GM21717 (cell line): Measurements from ENCODE around the gene C1orf167.

Source experiments
- ATAC-seq: cut with Tn5 transposase; IDR thresholded peaks from one replicate; pipeline ENCODE4 v1.9.1; 2021; ENCODE audit warnings: mild to moderate bottlenecking, moderate library complexity; ENCODE audit not compliant: unreplicated experiment

The C1orf167 gene, protein sequence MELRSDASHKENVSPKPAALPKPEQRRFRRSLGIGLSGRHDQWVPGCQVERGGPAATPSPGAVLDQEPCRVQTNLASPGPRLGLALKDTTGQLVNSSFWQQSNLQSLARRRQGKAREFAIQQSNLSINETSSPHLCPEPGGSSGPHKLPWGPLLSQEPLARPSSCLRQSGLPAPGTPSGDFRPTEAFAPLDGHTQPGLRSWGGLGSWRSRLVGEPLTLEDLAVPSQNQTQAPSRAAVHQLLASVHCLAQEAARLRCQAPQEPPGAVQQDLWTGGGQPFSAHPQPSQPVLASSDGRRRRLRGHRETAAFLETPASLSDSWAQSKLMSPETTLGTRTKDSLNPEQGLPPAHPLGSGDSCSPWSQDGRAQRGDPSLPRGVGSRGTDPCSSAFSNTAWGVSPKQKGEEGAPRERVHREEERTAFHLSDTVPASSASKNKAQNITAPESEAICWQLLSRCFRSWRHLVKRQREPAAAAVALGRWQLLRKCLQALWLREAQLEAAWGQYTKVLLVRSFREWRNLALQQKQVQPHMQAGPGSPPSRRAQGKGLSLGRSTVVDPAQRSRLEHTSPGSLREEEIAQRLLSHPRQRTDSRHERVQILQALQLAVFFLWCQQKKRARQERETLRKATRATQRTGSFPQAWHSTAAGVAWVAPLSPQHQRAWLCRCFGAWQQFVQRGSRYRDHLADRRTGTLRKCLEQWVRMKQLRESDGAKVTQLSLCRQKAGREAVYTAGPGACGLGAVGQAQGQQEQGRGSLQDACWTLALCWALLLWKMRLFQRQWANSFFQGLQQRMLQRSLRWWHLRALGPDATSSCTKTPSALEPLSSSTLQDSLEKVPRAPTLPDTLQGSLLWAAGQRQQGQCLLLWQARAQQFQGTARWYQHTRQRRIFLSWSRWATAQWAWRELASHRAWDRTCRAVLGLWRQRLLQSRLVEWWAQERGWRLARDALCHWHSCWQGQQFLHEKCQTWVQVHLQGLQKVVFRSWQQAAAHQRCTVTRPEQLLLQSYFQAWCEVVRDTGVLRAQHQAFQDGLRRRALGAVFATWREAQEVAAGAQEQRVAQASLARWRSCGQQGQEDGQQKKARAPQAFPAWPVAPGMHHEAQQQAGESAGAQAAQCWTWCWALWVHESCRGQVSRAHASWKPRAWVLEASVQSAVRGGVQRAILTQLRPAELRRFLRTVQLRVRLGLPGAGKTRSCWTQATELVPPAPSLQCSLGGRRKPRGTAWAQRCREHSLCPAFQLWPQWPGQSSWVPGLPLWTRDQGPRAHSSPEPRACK (N-terminal part only)

DNA sequence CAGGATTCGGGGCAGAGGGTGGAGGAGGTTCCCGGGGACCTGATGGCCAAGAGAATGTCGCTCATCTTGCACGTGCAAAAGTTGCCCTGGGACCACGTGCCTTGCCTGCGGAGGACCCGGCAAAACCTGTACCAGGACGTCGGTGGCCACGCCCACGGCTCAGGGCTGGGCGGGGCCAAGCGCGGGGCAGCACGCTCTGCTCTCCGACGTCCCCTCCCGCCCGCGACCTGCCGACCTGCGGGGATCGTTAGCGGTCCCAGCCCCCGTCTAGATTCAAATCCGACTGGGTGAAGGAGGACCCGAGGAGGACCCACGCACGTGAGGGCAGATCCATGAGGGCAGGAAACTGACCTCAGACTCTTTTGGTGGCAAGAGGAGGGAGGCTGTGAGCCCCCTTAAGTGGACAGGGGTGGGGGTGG is at the start of gene C1orf167:
Gene C1orf167, plus strand, starts transcription at position 206 of the 419 bp plus-strand sequence. CDS start 2,208 bp downstream, outside the sequence.
- no peak for ATAC-seq

DNA sequence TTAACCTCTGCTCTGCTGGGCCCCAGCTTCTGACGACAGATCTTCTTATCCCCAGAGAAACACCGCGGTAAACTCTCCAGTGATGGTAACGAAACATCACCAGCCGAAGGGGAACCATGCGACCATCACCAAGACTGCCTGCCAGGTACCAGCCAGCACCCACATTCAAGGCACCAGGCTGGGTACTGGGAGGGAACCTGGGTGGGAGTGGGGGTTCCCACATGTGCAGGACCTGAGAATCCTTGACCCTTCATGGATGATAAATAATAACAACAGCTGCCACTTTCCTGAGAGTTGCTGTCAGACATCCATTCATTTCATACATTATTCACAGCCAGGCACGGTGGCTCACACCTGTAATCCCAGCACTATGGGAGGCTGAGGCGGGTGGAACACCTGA is 49.7 kb upstream of the C1orf167 start:
- no peak for ATAC-seq

DNA sequence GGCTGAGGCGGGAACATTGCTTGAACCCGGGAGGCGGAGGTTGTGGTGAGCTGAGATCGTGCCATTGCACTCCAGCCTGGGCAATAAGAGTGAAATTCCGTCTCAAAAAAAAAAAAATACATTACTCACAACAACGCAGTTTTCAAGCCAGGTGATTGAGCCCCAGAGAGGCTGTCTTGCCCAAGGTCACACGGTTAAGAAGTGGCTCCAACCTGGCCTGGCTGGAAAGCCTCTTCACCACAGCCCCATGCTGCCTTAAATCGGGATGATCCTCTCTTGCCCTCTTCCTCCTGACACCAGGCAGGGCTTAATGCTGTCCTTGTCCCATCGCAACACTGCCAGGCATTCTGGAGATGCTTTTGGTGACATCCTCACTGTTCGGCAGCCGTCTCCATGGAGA is 48.9 kb upstream of the C1orf167 start:
- no peak for ATAC-seq

DNA sequence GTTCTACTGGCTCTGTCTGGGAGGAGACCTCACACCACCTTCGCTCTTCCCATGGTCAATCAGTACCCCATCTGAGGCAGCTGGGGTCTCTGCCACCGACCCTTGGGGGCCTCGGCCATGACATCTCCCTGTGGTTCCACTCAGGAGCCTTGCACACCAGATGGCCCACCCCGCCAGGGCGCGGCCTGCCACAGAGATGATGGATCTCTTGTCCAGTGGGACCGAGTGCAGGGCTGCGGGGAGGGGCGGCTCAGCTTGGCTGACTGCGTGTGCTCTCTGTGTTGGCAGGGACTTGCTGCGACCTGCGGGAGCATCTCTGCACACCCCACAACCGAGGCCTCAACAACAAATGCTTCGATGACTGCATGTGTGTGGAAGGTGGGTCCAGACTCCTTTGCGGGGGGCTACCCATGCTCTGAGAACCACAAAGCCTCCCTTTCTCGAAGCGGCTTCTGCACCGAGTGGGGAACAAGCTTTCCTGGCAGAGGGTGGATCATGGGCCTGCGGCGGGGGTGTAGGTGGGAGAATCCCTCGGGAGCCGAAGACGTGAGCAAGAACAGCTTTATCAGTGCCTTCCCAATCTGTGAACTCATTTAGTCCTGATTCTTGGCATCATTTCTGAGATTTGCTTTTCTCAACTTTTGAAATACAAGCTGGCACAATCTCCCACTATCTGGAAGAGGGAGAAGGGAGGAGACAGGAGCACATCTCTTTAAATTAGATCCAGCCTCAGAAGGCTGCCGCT is 47.0 kb upstream of the C1orf167 start:
- ATAC-seq: no peak

DNA sequence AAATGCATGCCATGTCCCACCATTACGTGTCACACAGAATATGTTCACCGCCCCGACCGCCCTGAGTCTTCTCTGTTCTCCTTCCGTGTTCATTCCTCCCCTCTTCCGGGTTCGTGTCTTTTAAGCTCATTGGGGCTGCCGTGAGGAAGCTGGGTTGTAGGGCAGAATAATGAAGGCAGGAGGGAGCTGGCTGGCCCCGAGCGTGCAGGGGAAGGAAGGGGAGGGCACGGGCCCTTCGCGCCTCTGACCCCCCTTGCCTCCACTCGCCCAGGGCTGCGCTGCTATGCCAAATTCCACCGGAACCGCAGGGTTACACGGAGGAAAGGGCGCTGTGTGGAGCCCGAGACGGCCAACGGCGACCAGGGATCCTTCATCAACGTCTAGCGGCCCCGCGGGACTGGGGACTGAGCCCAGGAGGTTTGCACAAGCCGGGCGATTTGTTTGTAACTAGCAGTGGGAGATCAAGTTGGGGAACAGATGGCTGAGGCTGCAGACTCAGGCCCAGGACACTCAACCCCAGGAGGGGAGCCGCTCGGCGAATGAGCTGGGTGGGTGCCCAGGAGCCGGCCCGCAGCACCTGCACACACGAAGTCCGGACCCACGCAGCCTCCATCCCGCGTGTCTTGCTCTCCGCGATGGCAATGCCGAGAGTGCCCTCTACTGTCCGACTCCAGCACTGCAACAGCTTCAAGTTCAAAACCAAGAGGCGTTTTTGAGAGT is 42.5 kb upstream of the C1orf167 start:
- no peak for ATAC-seq

DNA sequence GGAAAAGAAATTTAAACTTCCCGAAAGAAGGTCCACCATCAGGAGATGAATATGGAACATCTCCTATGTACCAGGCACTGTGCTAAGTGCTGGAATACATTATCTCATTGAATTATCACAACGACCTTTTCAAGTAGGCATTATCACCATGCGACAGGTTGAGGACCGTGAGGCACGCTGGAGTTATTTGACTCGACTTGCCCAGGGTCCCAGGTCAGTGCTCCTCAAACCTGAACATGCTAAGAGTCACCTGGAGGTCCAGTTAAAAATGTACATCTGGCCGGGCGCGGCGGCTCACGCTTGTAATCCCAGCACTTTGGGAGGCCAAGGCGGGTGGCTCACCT is 42.0 kb upstream of the C1orf167 start:
- no peak for ATAC-seq

DNA sequence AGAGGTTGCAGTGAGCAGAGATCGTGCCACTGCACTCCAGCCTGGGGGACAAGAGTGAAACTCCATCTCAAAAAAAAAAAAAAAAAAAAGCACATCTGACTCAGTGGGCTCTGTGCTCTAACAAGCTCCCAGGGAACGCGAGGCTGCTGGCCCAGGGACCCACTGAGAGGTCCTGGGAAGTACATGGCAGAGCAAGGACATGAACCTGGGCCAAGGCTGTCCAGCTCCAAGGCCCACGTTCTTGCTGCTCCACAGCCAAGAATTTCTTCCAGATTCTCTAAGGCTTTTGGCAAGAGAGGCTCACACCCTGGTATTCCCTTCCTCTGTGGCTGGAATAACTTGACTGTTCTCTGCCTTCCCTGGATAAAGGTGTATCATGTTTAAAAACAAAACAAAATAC is 41.5 kb upstream of the C1orf167 start:
- ATAC-seq: no peak

DNA sequence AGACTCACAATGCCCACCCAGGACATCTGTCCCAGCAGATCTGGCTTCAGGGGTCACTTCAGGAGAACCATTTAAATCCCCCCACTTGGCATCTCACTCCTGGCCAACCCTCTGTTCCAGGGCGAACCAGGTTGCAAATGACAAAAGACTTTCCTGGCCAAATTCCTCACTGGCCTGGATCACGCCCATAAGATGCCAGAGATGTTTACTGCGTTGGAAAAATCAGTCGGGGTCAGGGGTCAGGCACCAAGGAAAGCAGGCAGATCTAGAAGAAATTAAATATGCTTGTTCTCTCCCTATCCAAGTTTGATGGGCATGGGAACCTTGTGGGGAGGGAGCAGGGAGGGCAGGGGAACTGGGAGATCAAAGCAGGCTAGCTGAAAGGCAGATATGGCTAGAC is 40.7 kb upstream of the C1orf167 start:
- ATAC-seq: no peak

DNA sequence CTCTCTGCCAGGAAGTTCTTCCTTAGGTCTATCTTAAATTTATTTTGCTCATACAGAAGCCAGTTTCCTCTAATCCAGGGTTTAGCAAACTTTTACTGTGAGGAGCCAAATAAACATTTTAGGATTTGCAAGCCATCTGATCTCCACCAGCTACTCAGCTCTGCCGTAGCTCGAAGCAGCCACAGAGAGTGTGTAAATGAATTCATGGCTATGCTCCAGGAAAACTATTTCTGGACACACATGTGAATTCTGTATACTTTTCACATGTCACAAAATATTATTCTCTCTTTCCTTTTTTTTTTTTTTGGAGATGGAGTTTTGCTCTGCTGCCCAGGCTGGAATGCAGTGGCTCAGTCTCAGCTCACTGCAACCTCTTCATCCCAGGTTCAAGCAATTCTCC is 39.5 kb upstream of the C1orf167 start:
- ATAC-seq: no peak

DNA sequence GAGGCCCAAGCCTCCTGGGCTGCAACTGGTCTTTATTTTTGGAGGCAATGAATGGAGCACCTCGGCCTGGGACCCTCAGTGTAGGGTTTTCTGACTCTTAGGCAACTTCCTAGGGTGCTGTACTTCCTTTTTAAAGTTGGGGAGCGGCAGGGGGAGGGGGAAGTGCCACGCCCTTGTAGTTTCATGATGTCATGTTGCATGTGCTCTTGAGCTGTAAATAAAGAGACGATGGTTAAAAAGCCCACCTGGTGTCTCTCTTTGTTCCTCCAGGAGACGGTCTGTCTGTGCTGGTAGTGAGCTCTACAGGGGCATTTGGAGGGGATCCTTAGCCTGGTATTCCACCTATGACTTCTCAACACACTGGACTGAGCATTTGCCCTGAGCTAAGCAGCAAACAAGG is 36.4 kb upstream of the C1orf167 start:
- no peak for ATAC-seq

DNA sequence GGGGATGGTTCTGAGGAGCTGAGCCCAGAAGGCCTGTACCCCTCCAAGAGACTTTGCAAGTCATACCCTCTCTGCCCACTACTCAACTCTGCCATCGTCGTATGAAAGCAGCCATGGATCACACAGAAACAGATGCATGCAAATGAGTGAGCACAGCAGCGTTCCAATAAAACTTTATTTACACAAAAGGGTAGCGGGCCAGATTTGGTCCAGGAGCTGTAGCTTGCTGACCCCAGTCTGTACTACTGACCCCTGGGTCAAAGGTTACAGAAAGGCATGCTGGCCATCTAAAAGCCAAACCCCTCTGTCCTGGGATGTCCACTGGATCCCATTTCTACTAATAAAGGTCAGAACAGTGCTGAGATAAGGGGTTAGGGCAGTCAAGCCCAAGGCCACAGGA is 34.9 kb upstream of the C1orf167 start:
- no peak for ATAC-seq

DNA sequence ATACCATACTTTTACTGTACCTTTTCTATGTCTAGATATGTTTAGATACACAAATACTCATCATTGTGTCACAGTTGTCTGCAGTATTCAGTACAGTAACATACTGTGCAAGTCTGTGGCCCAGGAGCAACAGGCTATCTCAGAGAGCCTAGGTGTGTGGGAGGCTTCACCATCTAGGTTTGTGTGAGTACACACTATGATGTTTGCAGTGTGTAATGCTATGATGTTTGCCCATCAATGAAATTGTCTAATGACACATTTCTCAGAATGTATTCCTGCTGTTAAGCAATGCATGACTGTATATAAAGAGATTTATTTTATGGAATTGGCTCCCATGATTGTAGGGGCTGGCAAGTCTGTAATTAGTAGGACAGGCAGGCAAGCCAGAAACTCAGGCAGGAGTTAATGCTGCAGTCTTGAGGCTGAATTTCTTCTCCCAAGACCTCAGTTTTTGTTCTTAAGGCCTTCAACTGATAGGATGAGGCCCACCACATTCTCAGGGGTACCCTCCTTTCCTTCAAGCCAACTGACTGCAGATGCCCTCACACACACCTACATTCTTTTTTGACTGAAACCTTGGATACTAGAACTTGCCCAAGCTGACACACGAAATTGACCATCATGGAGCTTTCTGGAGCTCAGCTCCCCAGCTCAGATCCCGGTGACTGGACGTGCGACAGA is 33.7 kb upstream of the C1orf167 start:
- ATAC-seq: no peak

DNA sequence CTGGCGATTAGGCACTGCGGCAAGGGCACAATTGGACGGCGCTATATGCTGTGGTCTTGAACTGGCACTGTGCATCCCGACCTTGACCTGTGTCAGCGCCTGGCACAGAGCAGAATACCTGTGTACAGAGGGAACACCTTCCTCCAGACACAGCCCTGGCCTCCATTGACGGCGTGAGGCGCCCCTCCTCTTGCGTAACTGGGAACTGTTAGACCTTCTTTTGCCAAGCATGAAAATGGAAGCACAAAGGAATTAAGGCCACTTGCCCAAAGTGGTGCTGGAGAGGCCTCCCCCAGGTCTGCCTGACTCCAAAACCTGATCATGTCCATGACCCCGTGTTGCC is 32.9 kb upstream of the C1orf167 start:
- ATAC-seq: no peak

DNA sequence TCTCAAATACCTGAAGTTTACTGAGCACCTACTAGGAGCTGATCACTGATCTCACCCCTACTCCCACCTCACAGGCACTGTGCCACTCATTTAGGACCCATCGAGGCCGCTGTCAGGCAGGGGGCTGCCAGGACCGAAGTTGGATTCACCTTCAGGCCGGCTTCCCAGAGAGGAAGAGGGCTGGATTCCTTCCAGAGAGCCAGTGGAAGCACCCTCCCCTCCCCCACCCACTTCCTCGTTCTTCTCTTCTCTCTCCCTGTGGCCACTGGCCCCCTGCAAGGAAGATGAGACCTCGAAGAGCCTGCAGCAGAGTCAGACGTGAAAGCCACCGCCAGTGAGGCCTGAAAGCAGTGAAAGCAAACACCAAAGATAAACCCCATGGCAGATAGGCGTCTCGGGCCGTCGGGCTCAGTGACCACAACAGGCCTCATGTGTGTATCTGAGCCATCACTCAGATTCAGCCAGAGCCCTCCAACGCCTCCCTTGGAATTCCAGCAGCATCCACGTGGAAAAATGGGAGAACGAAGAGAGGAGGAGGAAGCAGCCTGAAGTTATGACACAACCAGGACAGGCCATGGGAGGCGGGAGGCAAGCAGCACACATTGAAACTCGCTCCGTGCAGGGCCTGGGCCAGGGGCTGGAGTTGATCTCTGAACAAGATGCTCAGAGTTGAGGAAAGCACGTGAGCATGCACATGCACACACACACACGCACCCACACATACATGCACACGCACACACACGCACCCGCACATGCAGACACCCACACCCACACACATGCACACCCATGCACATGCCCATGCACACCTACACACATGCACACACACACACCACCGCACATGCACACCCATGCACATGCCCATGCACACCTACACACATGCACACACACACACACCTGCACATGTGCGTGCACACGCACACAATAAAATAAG is 32.2 kb upstream of the C1orf167 start:
- ATAC-seq: no peak

DNA sequence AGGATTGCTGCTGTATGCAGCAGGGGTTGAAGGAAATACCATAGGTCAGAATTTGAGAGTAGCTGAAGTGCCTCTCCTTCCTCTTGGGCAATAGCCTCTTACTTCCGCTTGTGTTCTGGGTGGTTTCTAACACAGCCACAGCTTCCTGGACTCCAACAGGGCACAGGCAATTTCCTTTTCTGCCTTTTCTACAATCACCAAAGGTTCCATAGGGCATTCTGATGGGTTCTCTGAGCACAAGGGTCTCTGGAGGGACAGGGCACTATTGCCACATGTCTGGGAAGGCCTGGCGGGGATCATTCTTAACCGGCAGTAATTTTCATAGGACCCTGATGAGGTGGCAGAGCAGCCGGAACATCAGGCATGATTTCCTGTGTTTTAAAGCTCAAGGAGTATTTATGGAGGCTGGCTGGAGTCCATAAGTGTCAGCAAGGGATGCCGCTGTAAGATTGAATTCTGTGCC is 31.5 kb upstream of the C1orf167 start:
- no peak for ATAC-seq

DNA sequence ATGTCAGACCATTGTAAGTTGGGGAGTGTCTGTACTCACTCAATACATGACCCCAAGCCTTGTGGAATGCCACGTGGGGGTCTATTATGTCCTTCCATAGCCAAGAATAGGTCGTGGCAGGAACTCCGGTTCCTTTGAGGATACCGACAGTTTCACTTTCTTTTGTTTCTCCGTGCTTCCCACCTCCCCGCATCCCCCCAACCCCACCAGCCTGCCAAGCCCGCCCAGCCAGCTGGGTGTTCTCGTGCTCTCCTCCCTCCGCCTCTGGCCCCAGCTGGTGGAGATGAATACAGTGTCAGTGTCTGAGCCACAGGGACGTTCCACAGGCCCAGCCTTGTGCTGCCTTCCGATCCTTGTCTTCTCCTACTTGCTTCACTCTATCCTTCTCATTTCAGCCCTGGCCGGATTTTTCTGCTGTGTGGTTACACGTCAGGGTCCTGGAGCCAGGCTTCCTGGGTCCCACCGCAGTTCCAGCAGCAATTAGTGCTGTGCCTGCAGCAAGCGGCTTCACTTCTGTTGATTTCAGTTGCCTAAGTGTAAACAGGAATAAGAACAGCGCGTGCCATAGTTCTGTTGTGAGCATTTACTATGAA is 30.2 kb upstream of the C1orf167 start:
- ATAC-seq: no peak

DNA sequence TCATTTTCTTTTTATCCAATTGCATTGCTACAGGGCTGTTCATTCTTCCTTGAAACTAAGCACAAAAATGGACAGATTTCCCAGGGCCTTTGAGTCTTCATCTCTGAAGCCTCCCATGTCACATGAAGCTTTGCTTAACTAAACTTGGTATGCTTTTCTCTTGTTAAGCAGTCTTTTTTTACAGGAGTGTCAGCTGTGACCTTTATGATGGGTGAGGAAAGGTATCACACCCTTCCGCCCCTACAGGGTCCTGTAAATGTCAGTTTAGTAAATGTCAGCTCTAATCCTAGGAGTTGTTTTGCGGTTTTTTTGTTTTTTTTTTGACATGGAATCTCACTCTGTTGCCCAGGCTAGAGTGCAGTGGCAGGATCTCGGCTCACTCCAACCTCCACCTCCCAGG is 28.7 kb upstream of the C1orf167 start:
- no peak for ATAC-seq

DNA sequence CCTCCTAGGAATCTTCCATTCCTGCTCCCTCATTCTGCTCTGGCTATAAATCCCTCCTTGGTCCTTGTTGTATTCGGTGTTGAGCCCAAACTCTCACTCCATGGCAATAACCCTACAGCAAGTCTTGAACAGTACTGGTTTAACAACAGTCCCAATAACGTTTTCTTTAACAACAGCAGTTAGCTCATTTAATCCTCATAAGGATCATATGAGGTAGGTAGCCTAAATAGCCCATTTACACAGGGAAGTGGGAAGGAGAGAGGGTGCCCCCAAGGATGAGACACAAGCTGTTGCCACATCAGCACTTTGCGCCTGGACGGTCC is 26.5 kb upstream of the C1orf167 start:
- ATAC-seq: no peak
